HCT116 (cell line): Measurements from ENCODE around the gene HIVEP1. TPM values are rescaled to one million over a fixed set of nuclear protein-coding genes. Genes with fewer than 3 reads are reported as not detected.

Experiments
- ATAC-seq: fragments of 200-7000 bp; cut with Tn5 transposase; 2 replicates; pipeline ENCODE4 v1.9.1; 2020; ENCODE audit warnings: mild to moderate bottlenecking, moderate library complexity
- BruUV-seq: library from RNA; stranded (reverse); fragments of 400-500 nt; replicated peaks from 2 replicates; lab custom pipeline; 2021; lab: Mats Ljungman, UMichigan
- CTCF ChIA-PET: fragments of 300-600 bp; sonication (Branson Sonifier 250); formaldehyde crosslinking; loops from one replicate; lab custom pipeline; 2021; ENCODE audit warnings: antibody characterized with exemption; lab: Charles Lee
- POLR2A ChIA-PET: fragments of 300-600, 350-600 bp; sonication (Branson Sonifier 250); formaldehyde crosslinking; loops from one replicate; lab custom pipeline; 2021; ENCODE audit warnings: antibody characterized with exemption; lab: Charles Lee
- RAD21 ChIA-PET, 2 experiments: fragments of 300-600 bp; sonication (Branson Sonifier 250); formaldehyde crosslinking; loops; one replicate each; lab custom pipeline; 2023; ENCODE audit warnings: low total read pairs in 2 of 2; ENCODE audit not compliant: uncharacterized antibody in 2 of 2, unreplicated experiment in 2 of 2, low non-redundant PET in 1 of 2; lab: Charles Lee
- DNase-seq: peaks from one replicate; pipeline ENCODE4 v3.0.0-alpha.2; 2010; ENCODE audit warnings: low read depth, low spot score
- H2AFZ ChIP-seq: fragments of 200-600 bp; shearing (Covaris generic), sonication (generic); 2 replicates; pipeline ENCODE4 v1.6.1; 2017; ENCODE audit warnings: low read depth, mixed run types, mixed read lengths, antibody characterized with exemption, low read length; ENCODE audit not compliant: poor library complexity, severe bottlenecking
- H3K27ac ChIP-seq: 2 replicates; pipeline ENCODE4 v1.5.1; 2012; ENCODE audit warnings: low read depth, low read length
- H3K27me3 ChIP-seq: fragments of 200-600 bp; sonication (generic); 2 replicates; pipeline ENCODE4 v1.6.1; 2016; ENCODE audit warnings: mixed run types, low read length, mixed read lengths; ENCODE audit not compliant: insufficient read depth
- H3K36me3 ChIP-seq, 2 experiments: fragments of 200-500 bp in 1 of 2; fragments of 200-600 bp in 1 of 2; sonication (Bioruptor generic) in 1 of 2; sonication (generic) in 1 of 2; 2 replicates each; pipeline versions ENCODE4 v1.5.1 to v1.6.1; 2014 to 2016; ENCODE audit warnings: low read length in 2 of 2, inconsistent platforms in 1 of 2, mixed read lengths in 1 of 2, mixed run types in 1 of 2; ENCODE audit not compliant: insufficient read depth in 2 of 2, control insufficient read depth in 1 of 2
- H3K4me1 ChIP-seq, 2 experiments: fragments of 200-600 bp in 1 of 2; sonication (generic) in 1 of 2; 2 replicates each; pipeline versions ENCODE4 v1.5.1 to v1.6.1; 2012 to 2017; ENCODE audit warnings: low read length in 2 of 2, inconsistent platforms in 1 of 2, mild to moderate bottlenecking in 1 of 2, mixed read lengths in 1 of 2, mixed run types in 1 of 2, moderate library complexity in 1 of 2; ENCODE audit not compliant: insufficient read depth in 2 of 2, control insufficient read depth in 1 of 2
- H3K4me2 ChIP-seq: fragments of 200-600 bp; sonication (generic); 2 replicates; pipeline ENCODE4 v1.6.1; 2017; ENCODE audit warnings: mixed run types, low read length, mixed read lengths
- H3K4me3 ChIP-seq, 2 experiments: fragments of 200-600 bp in 1 of 2; sonication (generic) in 1 of 2; replicated peaks in 1 of 2; 2 replicates each; pipeline ENCODE4 v1.5.1; 2011 to 2016; ENCODE audit warnings: low read length in 2 of 2, control low read depth in 1 of 2, low read depth in 1 of 2, mild to moderate bottlenecking in 1 of 2, mixed read lengths in 1 of 2, mixed run types in 1 of 2
- H3K79me2 ChIP-seq: fragments of 200-600 bp; sonication (generic); 2 replicates; pipeline ENCODE4 v1.6.1; 2017; ENCODE audit warnings: mild to moderate bottlenecking, mixed run types, low read length, moderate library complexity, mixed read lengths; ENCODE audit not compliant: insufficient read depth
- H3K9ac ChIP-seq: fragments of 200-600 bp; sonication (generic); 2 replicates; pipeline ENCODE4 v1.6.1; 2016; ENCODE audit warnings: low read length, mixed read lengths
- H3K9me2 ChIP-seq: fragments of 200-600 bp; sonication (generic), shearing (Covaris generic); 2 replicates; pipeline ENCODE4 v1.6.1; 2017; ENCODE audit warnings: mixed run types, mild to moderate bottlenecking, moderate library complexity; ENCODE audit not compliant: insufficient read depth
- H3K9me3 ChIP-seq, 2 experiments: fragments of 200-500 bp in 1 of 2; fragments of 200-600 bp in 1 of 2; sonication (Bioruptor generic) in 1 of 2; sonication (generic) in 1 of 2; 2 replicates each; pipeline ENCODE4 v1.6.1; 2014 to 2017; ENCODE audit warnings: low read length in 2 of 2, mixed read lengths in 2 of 2, inconsistent platforms in 1 of 2, low read depth in 1 of 2, mild to moderate bottlenecking in 1 of 2, mixed run types in 1 of 2, moderate library complexity in 1 of 2; ENCODE audit not compliant: control insufficient read depth in 1 of 2, insufficient read depth in 1 of 2
- H4K20me1 ChIP-seq: fragments of 200-600 bp; sonication (generic), shearing (Covaris generic); 2 replicates; pipeline ENCODE4 v1.6.1; 2017; ENCODE audit warnings: mixed run types, mild to moderate bottlenecking, moderate library complexity; ENCODE audit not compliant: insufficient read depth
- ATF3 ChIP-seq: IDR thresholded peaks from 2 replicates; pipeline ENCODE4 v1.6.1; 2012
- CBX3 ChIP-seq: IDR thresholded peaks from 2 replicates; pipeline ENCODE4 v1.6.1; 2012; ENCODE audit warnings: low read depth
- CEBPB ChIP-seq: IDR thresholded peaks from 2 replicates; pipeline ENCODE4 v1.6.1; 2012; ENCODE audit warnings: low read depth
- CTCF ChIP-seq, 3 experiments: fragments of 200-600 bp in 1 of 3; sonication (generic) in 1 of 3; IDR thresholded peaks in 2 of 3; conservative IDR thresholded peaks in 1 of 3; 2 replicates each; pipeline ENCODE4 v1.5.1; 2012 to 2017; ENCODE audit warnings: low read depth in 2 of 3, low read length in 2 of 3, antibody characterized with exemption in 1 of 3, borderline replicate concordance in 1 of 3, control low read depth in 1 of 3, mild to moderate bottlenecking in 1 of 3, mixed read lengths in 1 of 3, mixed run types in 1 of 3, moderate library complexity in 1 of 3; ENCODE audit not compliant: insufficient read depth in 1 of 3
- EGR1 ChIP-seq: IDR thresholded peaks from 2 replicates; pipeline ENCODE4 v1.6.1; 2012; ENCODE audit warnings: low read depth
- EZH2 ChIP-seq: fragments of 200-600 bp; sonication (generic); IDR thresholded peaks from 2 replicates; pipeline ENCODE4 v1.6.1; 2017; ENCODE audit warnings: antibody characterized with exemption, mixed run types
- EZH2phosphoT487 ChIP-seq: fragments of 200-600 bp; IDR thresholded peaks from 2 replicates; pipeline ENCODE4 v1.6.1; 2018; ENCODE audit warnings: antibody characterized with exemption, borderline replicate concordance
- JUND ChIP-seq: IDR thresholded peaks from 2 replicates; pipeline ENCODE4 v1.6.1; 2012
- POLR2A ChIP-seq: IDR thresholded peaks from 2 replicates; pipeline ENCODE4 v1.7.0; 2011; ENCODE audit warnings: borderline replicate concordance; ENCODE audit not compliant: insufficient read depth, insufficient read length; ENCODE audit errors: extremely low read depth
- POLR2AphosphoS5 ChIP-seq: IDR thresholded peaks from 2 replicates; pipeline ENCODE4 v1.6.1; 2011; ENCODE audit warnings: mild to moderate bottlenecking, low read depth, low read length, moderate library complexity
- RAD21 ChIP-seq: IDR thresholded peaks from 2 replicates; pipeline ENCODE4 v1.6.1; 2012; ENCODE audit warnings: low read depth, mild to moderate bottlenecking
- SP1 ChIP-seq: IDR thresholded peaks from 2 replicates; pipeline ENCODE4 v1.6.1; 2012; ENCODE audit warnings: low read depth
- SRF ChIP-seq: IDR thresholded peaks from 2 replicates; pipeline ENCODE4 v1.6.1; 2012; ENCODE audit warnings: low read depth
- TCF7L2 ChIP-seq: IDR thresholded peaks from 2 replicates; pipeline ENCODE4 v1.7.0; 2011; ENCODE audit warnings: borderline replicate concordance, inconsistent platforms; ENCODE audit not compliant: insufficient read depth, insufficient read length; ENCODE audit errors: extremely low read depth
- YY1 ChIP-seq: IDR thresholded peaks from 2 replicates; pipeline ENCODE4 v1.6.1; 2011; ENCODE audit warnings: low read length, low read depth, moderate library complexity, mild to moderate bottlenecking; ENCODE audit not compliant: insufficient replicate concordance; ENCODE audit errors: extremely low read depth
- ZBTB33 ChIP-seq: IDR thresholded peaks from 2 replicates; pipeline ENCODE4 v1.6.1; 2011; ENCODE audit warnings: mild to moderate bottlenecking, low read length, moderate library complexity; ENCODE audit not compliant: insufficient replicate concordance; ENCODE audit errors: extremely low read depth
- ZFX ChIP-seq: fragments of 450-650 bp; IDR thresholded peaks from 2 replicates; pipeline ENCODE4 v1.6.1; 2017
- ZNF274 ChIP-seq: fragments of 200-500 bp; sonication (Bioruptor generic); IDR thresholded peaks from 2 replicates; pipeline ENCODE4 v1.6.1; 2014; ENCODE audit warnings: mild to moderate bottlenecking, low read depth, low read length, inconsistent platforms
- intact Hi-C: fragments of 100-400 bp; cut with micrococcal nuclease; formaldehyde crosslinking; loops from 2 replicates; pipeline ENCODE4 v1.10.0; 2022
- total RNA-seq: library from RNA; stranded (reverse); gene quantifications from one replicate; pipeline ENCODE4 v1.2.1, GENCODE V29; 2021; ENCODE audit not compliant: unreplicated experiment
- TF ChIP-seq, protein P1 (sequence below): IDR thresholded peaks from 2 replicates; pipeline ENCODE4 v1.6.1; 2012
- TF ChIP-seq, protein P2 (sequence below): IDR thresholded peaks from 2 replicates; pipeline ENCODE4 v1.6.1; 2012; ENCODE audit warnings: low read depth

Gene HIVEP1
- total RNA-seq, 1 experiment from 2014 or later: 11.2 TPM

DNA sequence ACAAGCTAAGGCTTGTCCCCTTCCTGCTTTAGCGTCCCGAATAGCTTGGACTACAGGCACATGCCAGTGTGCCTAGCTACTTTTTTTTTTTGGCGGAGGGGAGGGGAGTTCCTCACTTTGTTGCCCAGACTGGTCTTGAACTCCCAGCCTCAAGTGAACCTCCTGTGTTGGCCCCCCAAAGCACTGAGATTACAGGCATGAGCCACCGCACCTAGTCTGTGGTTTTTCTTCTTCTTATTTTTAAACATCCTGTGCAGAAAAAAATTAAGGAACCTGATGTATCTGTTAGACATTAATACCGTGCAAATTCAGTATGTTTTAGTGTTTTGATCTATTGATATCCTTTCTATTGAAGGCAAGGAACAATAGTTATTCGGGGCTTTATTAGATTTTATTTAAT, 25.7 kb downstream of the HIVEP1 start:
- no peak overlapping the region for H3K4me3 ChIP-seq
- no peak overlapping the region for H2AFZ ChIP-seq
- H3K9me2 ChIP-seq: no peaks in the 10 kb centered on the region
- CTCF ChIA-PET: interaction anchor here (0.7 kb wide), 1 partner anchor 53 kb away, joined by 3 read pairs; no protein-coding TSS in a partner anchor
- intact Hi-C loops: no loop called here
- H3K36me3 ChIP-seq: no peaks in the 10 kb centered on the region
- no peak overlapping the region for H3K4me2 ChIP-seq
- RAD21 ChIA-PET: no interaction called here
- TF ChIP-seq EGR1: no peak
- no peak for TF ChIP-seq ZFX
- no peak for TF ChIP-seq SP1
- TF ChIP-seq, protein P1, sequence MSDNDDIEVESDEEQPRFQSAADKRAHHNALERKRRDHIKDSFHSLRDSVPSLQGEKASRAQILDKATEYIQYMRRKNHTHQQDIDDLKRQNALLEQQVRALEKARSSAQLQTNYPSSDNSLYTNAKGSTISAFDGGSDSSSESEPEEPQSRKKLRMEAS: no peak
- TF ChIP-seq, protein P2, sequence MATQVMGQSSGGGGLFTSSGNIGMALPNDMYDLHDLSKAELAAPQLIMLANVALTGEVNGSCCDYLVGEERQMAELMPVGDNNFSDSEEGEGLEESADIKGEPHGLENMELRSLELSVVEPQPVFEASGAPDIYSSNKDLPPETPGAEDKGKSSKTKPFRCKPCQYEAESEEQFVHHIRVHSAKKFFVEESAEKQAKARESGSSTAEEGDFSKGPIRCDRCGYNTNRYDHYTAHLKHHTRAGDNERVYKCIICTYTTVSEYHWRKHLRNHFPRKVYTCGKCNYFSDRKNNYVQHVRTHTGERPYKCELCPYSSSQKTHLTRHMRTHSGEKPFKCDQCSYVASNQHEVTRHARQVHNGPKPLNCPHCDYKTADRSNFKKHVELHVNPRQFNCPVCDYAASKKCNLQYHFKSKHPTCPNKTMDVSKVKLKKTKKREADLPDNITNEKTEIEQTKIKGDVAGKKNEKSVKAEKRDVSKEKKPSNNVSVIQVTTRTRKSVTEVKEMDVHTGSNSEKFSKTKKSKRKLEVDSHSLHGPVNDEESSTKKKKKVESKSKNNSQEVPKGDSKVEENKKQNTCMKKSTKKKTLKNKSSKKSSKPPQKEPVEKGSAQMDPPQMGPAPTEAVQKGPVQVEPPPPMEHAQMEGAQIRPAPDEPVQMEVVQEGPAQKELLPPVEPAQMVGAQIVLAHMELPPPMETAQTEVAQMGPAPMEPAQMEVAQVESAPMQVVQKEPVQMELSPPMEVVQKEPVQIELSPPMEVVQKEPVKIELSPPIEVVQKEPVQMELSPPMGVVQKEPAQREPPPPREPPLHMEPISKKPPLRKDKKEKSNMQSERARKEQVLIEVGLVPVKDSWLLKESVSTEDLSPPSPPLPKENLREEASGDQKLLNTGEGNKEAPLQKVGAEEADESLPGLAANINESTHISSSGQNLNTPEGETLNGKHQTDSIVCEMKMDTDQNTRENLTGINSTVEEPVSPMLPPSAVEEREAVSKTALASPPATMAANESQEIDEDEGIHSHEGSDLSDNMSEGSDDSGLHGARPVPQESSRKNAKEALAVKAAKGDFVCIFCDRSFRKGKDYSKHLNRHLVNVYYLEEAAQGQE: no peak
- TF ChIP-seq CTCF (IDR thresholded peaks at IDR 0.05 in 2 of 3, conservative IDR thresholded peaks at IDR 0.05 in 1 of 3; ENCODE audit: borderline replicate concordance in 1 of 3, insufficient read depth in 1 of 3, low read depth in 2 of 3, low read length in 2 of 3): no peak
- no peak for TF ChIP-seq EZH2
- TF ChIP-seq EZH2phosphoT487: no peak
- no peak for TF ChIP-seq ZBTB33
- no peak for TF ChIP-seq JUND
- TF ChIP-seq ZNF274: no peak
- TF ChIP-seq CBX3: no peak
- no peak for TF ChIP-seq TCF7L2
- TF ChIP-seq ATF3: no peak
- no peak for TF ChIP-seq YY1
- no peak for TF ChIP-seq POLR2AphosphoS5
- TF ChIP-seq SRF: no peak
- TF ChIP-seq RAD21: no peak
- no peak for TF ChIP-seq CEBPB
- no peak for TF ChIP-seq POLR2A
- H3K9me3 ChIP-seq: no peaks in the 10 kb centered on the region
- POLR2A ChIA-PET: no interaction called here
- H3K4me1 ChIP-seq: no peaks in the 10 kb centered on the region
- DNase-seq (no peak), ATAC-seq (no peak)
- H3K27me3 ChIP-seq: no peaks in the 10 kb centered on the region
- BruUV-seq: no TSS peak
- H3K9ac ChIP-seq: no peak overlapping the region
- no peaks in the 10 kb centered on the region for H4K20me1 ChIP-seq
- no peak overlapping the region for H3K27ac ChIP-seq
- H3K79me2 ChIP-seq: peaks cover 3% of the 10 kb centered on the region; the same call in 1 of the 2 replicates
